ENCODE measurements around the gene BORCS5.

DNA sequence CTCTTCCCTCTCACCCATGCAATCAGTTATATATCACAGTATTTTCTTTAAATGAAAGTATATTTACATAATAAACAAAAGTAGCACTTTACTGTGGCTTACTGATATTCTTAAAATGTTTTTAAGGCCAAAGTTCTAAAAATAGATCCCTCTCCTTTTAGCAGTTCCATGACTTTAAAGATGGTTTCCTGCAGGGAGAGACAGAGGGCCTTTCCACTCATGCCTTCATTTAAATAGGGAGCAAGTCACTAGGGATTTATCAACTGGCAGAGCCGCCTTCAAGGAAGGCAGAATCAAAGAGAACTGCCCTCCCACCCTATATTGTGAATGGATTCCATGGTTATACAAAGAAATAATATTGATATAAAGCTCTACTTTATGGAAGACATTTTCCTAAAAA lies 150.2 kb downstream of the BORCS5 start:
- TF ChIP-seq, protein P1, sequence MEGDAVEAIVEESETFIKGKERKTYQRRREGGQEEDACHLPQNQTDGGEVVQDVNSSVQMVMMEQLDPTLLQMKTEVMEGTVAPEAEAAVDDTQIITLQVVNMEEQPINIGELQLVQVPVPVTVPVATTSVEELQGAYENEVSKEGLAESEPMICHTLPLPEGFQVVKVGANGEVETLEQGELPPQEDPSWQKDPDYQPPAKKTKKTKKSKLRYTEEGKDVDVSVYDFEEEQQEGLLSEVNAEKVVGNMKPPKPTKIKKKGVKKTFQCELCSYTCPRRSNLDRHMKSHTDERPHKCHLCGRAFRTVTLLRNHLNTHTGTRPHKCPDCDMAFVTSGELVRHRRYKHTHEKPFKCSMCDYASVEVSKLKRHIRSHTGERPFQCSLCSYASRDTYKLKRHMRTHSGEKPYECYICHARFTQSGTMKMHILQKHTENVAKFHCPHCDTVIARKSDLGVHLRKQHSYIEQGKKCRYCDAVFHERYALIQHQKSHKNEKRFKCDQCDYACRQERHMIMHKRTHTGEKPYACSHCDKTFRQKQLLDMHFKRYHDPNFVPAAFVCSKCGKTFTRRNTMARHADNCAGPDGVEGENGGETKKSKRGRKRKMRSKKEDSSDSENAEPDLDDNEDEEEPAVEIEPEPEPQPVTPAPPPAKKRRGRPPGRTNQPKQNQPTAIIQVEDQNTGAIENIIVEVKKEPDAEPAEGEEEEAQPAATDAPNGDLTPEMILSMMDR (IDR thresholded peaks at IDR 0.05) = no peak
- no peak for TF ChIP-seq POLR2A (IDR thresholded peaks at IDR 0.05)
